RWPE1 (cell line): ENCODE measurements around the gene GTF2H4.

Experiments
- CTCF ChIA-PET: fragments of 350-600 bp; sonication (Branson Sonifier 250); formaldehyde crosslinking; extraction: SDS; loops from one replicate; lab custom pipeline; 2021; lab: Yijun Ruan, JAX
- POLR2A ChIA-PET: fragments of 400-600 bp; formaldehyde crosslinking; extraction: SDS; loops from one replicate; lab custom pipeline; 2020; ENCODE audit warnings: antibody characterized with exemption; ENCODE audit not compliant: low non-redundant PET; lab: Yijun Ruan, JAX
- DNase-seq: peaks from one replicate; pipeline ENCODE4 v3.0.0; 2012; ENCODE audit warnings: low spot score
- H3K27ac ChIP-seq: fragments of 450-650 bp; 2 replicates; pipeline ENCODE4 v1.5.1; 2017
- TF ChIP-seq, protein P1 (sequence below): fragments of 450-650 bp; conservative IDR thresholded peaks from 2 replicates; pipeline ENCODE4 v1.5.1; 2017; ENCODE audit warnings: low read depth, mild to moderate bottlenecking

GTF2H4 gene

DNA sequence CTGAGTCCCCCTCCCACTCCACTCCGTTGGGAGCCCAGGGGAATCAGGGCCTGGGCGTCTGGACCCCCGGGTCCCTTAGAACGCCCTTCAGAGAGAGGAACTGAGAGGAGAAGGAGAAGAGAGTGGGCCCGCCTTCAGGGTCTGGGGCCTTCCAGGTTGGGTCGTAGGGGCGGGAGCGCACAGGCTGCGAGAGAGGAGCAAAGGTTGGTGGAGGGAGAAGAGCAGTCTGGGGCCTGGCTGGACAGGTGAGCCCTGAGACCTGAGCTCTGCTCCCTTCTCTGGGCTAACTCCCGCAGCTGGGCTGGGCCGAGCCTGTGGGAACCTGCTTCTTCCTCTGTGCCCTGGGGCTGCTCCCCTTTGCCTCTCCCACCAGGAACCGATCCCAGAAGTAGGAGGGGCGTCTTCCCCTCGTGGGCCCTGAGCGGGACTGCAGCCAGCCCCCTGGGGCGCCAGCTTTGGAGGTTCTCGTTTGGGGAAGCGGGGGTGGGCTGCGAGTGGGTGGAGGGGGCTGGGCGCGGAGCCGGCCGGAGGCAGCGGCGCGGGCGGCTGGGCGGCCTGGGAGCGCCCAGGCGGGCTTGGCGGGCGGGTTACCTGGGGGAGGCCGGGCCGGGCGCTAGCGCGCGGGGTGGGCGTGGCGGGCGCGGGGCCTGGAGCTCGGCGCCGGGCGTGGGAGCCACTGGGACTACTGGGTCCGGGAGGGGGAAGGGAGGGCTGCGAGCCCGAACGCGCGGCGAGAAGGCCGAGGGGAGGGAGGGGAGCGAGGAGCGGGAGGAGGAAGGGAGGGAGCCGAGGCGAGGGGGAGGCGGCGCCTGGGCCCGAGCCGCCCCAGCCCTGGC lies 24.1 kb upstream of the GTF2H4 start, which contains the start of gene DDR1:
DDR1 (plus strand) TSS at position 835 of the 836 bp plus-strand sequence. CDS start 4,211 bp downstream, outside the sequence.
- DNase-seq = peak; percentile 90
- ChIA-PET POLR2A (interaction anchor here (1.3 kb wide), 1 partner anchor 27 kb away, joined by 4 read pairs; no protein-coding TSS in a partner anchor), CTCF (interaction anchor here (0.6 to 3.0 kb wide), 5 partner anchors 30 to 773 kb away, joined by 3 to 13 read pairs (median 4); partner anchors contain the start of gene VARS2)
- peak within 1 kb of the TSS; percentile 99 for H3K27ac ChIP-seq
- TF ChIP-seq, protein P1, sequence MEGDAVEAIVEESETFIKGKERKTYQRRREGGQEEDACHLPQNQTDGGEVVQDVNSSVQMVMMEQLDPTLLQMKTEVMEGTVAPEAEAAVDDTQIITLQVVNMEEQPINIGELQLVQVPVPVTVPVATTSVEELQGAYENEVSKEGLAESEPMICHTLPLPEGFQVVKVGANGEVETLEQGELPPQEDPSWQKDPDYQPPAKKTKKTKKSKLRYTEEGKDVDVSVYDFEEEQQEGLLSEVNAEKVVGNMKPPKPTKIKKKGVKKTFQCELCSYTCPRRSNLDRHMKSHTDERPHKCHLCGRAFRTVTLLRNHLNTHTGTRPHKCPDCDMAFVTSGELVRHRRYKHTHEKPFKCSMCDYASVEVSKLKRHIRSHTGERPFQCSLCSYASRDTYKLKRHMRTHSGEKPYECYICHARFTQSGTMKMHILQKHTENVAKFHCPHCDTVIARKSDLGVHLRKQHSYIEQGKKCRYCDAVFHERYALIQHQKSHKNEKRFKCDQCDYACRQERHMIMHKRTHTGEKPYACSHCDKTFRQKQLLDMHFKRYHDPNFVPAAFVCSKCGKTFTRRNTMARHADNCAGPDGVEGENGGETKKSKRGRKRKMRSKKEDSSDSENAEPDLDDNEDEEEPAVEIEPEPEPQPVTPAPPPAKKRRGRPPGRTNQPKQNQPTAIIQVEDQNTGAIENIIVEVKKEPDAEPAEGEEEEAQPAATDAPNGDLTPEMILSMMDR = no peak

DNA sequence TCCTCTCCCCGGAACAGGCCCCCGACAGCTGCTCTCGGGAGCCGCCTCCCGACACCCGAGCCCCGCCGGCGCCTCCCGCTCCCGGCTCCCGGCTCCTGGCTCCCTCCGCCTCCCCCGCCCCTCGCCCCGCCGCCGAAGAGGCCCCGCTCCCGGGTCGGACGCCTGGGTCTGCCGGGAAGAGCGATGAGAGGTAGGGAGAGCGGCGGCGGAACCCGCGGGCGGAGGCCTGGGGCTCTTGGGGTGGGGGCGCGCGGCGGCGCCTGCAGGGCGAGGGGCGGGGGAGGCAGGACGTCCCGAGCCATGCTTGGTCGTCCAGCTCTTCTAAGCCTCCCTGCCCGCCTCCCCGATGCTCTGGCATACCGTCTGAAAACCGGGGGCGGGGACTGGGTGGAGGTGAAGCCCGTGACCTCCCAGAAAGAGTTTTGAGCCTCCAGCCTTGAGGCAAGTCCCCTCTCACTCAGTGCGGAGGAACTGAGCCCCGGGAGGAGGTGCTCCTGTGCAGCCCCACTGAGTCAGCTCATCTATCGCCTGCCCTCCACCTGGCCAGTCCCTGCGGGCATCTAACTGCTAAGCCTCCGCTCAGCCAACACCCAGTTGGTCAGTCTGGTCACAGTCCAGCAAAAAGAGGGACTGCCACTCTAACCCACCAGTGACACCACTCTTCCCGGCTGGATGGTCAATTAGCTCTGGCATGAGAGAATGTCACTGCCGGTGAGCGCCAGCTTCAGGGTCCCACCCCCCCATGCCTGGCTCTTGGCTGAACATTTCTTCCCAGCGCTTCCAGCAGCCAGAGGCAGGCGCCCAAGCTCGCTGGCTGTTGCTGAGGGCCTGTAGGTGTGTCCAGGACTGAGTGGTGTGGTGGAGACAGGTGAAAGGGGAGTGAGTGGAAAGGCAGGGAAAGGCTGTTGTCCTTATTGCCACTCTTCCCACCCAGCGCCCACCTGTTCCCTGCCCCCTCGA lies 23.2 kb upstream of the GTF2H4 start:
- H3K27ac ChIP-seq = peak overlapping the region; percentile 99
- ChIA-PET POLR2A (interaction anchor here (0.6 to 1.3 kb wide), 3 partner anchors 23 to 29 kb away, joined by 3 to 4 read pairs (median 4); partner anchors contain the start of gene VARS2), CTCF (interaction anchor here (0.5 to 3.0 kb wide), 7 partner anchors 29 to 772 kb away, joined by 3 to 13 read pairs (median 4); partner anchors contain the start of gene VARS2)
- TF ChIP-seq, protein P1 = no peak
- peak; percentile 60 for DNase-seq

GRCh38 chr6:30885481-30885998 lies 22.5 kb upstream of the GTF2H4 start:
- DNase-seq = peak; percentile 46
- peak overlapping the region; percentile 99 for H3K27ac ChIP-seq
- ChIA-PET CTCF (interaction anchor here (0.6 kb wide), 1 partner anchor 163 kb away, joined by 3 read pairs; no protein-coding TSS in a partner anchor), POLR2A (interaction anchor here (0.6 to 1.0 kb wide), 3 partner anchors 22 to 28 kb away, joined by 3 to 5 read pairs (median 4); partner anchors contain the start of genes GTF2H4 and VARS2)
- TF ChIP-seq, protein P1 = no peak

GRCh38 chr6:30885999-30886896 lies 21.8 kb upstream of the GTF2H4 start:
- peak; percentile 96 for DNase-seq
- CTCF ChIA-PET = interaction anchor here (0.6 kb wide), 2 partner anchors 28 to 58 kb away, joined by 3 to 4 read pairs; partner anchors contain the start of gene VARS2
- TF ChIP-seq, protein P1 = no peak
- H3K27ac ChIP-seq = peak overlapping the region; percentile 99
- POLR2A ChIA-PET = interaction anchor here (0.7 kb wide), 1 partner anchor 22 kb away, joined by 5 read pairs; the partner anchor contains the start of gene GTF2H4

DNA sequence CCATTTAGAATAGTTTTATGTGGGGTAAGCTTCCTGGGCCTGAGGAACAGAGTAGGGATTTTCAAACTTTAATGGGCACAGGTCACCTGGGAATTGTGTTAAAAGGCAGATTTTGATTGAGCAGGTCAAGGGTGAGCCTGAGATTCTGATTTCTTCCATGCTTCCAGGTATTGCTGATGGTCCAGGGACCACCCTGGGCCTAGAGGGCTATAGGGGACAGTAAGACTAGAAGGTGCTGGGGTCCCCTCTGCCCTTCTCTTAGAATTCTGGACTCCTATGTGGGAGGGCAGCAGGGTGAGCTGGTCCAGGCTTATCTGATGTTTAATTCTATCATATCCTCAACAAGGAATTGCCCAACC lies 21.1 kb upstream of the GTF2H4 start:
- DNase-seq = no peak
- TF ChIP-seq, protein P1 = no peak
- ChIA-PET POLR2A (no interaction called here), CTCF (interaction anchor here (0.6 kb wide), 2 partner anchors 27 to 58 kb away, joined by 3 to 4 read pairs; partner anchors contain the start of gene VARS2)
- peak overlapping the region; percentile 99 for H3K27ac ChIP-seq
